NB4 (cell line): Measurements from ENCODE around the gene DNAJC12.

Source experiments
- DNase-seq: peaks from one replicate; pipeline ENCODE4 v3.0.0; 2010; ENCODE audit warnings: low read depth
- H3K4me3 ChIP-seq: one replicate; pipeline ENCODE4 v1.5.1; 2011; ENCODE audit warnings: mild to moderate bottlenecking, low read depth, low read length, moderate library complexity
- MYC ChIP-seq: IDR thresholded peaks from 2 replicates; pipeline ENCODE4 v1.6.1; 2011; ENCODE audit warnings: low read depth, low read length
- POLR2A ChIP-seq: IDR thresholded peaks from 2 replicates; pipeline ENCODE4 v1.6.1; 2011; ENCODE audit warnings: mild to moderate bottlenecking; ENCODE audit not compliant: insufficient read length; ENCODE audit errors: extremely low read depth
- TF ChIP-seq, protein P1 (sequence below): IDR thresholded peaks from one replicate; pipeline ENCODE4 v1.5.1; 2012; ENCODE audit warnings: low read depth, low read length
- TF ChIP-seq, protein P2 (sequence below): IDR thresholded peaks from 2 replicates; pipeline ENCODE4 v1.6.1; 2011; ENCODE audit warnings: low read depth, low read length

The DNAJC12 gene

DNA sequence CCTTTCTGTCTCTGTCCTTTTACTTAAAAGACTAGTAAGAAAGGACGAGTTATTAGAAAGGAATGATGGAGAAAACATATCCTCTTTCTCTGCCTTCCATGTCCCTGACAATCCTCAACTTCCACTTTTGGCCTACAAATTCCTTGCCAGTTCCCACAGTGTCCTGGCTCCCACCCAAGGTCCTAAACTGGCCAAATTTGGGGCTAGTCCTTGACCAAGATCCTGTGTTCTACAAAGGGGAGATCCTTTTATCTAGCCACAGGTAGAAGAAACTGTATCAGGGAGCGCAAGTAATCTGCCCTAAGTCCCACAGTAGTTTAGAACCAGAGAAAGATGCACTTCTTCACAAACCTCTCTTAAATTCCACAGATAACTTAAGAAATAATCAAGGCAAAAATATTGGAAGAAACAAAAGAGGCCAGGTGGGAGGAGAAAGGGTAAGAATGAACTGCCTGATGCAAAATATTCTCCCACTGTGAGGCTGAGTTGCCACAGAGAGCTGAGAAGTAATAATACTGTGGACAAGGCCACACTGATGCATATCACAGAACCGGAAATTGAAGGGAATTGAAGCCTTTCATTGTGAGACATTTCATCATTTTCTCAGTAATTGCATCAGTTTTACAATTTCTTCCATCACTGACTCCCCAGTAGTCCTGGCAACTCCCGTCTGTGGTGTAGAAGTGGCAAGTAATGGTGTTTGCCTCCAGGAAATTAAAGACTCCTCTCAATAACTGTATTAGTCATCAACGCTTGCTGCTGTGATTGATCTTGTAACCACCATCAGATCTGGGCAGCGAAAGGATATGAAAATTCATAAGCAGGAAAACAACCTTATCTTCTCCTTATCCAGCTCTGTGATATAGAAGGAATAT, 47.2 kb downstream of the DNAJC12 start:
- peak; percentile 84 for DNase-seq
- no peak overlapping the region for H3K4me3 ChIP-seq
- no peak for TF ChIP-seq MYC
- TF ChIP-seq, protein P1, sequence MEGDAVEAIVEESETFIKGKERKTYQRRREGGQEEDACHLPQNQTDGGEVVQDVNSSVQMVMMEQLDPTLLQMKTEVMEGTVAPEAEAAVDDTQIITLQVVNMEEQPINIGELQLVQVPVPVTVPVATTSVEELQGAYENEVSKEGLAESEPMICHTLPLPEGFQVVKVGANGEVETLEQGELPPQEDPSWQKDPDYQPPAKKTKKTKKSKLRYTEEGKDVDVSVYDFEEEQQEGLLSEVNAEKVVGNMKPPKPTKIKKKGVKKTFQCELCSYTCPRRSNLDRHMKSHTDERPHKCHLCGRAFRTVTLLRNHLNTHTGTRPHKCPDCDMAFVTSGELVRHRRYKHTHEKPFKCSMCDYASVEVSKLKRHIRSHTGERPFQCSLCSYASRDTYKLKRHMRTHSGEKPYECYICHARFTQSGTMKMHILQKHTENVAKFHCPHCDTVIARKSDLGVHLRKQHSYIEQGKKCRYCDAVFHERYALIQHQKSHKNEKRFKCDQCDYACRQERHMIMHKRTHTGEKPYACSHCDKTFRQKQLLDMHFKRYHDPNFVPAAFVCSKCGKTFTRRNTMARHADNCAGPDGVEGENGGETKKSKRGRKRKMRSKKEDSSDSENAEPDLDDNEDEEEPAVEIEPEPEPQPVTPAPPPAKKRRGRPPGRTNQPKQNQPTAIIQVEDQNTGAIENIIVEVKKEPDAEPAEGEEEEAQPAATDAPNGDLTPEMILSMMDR: no peak
- TF ChIP-seq, protein P2, sequence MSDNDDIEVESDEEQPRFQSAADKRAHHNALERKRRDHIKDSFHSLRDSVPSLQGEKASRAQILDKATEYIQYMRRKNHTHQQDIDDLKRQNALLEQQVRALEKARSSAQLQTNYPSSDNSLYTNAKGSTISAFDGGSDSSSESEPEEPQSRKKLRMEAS: no peak
- TF ChIP-seq POLR2A: no peak

- DNase-seq: no peak
- TF ChIP-seq, protein P1: no peak
- TF ChIP-seq POLR2A: no peak
- no peak for TF ChIP-seq MYC
- TF ChIP-seq, protein P2: no peak
- no peak overlapping the region for H3K4me3 ChIP-seq
These were observed 48.2 kb downstream of the DNAJC12 start for GRCh38 chr10:67789769-67790168.

DNA sequence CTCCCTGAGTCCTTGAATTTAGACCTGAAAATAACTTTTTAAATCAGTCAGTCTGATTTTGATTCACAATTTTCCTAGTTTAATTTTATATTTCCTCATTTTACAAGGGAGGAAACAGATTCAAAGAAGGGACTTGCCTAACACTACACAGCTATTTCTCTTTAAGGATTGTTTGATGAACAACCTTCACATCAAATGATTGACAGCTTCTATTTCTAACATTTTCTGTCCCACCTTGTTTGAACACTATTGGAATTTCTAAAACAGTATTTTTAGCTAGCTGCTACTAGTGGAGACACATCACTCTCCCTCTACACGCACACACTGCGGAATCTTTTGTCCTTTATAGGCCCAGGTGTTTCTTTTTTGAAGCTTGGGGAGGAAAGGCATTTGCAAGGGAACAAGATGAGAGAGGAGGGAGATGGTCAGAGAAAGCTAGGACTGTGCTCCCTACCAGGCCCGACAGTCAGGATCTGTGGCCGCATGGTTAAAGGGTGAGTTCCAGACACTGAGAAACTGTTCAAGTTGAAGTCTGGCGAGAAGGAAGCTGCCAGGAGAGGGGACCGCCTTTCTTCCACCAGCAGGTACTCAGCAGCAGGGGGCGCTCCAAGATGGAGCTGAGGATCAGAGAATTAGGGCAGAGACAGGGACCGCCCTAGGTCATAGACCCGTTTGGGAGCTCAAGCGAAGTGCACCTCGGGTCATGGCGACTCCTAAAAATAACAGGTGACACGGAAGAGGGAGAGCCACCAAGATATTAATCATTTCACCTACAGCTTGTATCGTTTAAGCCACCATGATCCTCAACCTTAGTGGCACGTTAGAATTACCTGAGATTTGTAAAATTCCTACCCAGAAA, 49.7 kb downstream of the DNAJC12 start:
- no peak overlapping the region for H3K4me3 ChIP-seq
- peak; percentile 85 for DNase-seq
- TF ChIP-seq POLR2A (no peak), MYC (no peak)
- TF ChIP-seq, protein P1: peak; percentile 84

DNA sequence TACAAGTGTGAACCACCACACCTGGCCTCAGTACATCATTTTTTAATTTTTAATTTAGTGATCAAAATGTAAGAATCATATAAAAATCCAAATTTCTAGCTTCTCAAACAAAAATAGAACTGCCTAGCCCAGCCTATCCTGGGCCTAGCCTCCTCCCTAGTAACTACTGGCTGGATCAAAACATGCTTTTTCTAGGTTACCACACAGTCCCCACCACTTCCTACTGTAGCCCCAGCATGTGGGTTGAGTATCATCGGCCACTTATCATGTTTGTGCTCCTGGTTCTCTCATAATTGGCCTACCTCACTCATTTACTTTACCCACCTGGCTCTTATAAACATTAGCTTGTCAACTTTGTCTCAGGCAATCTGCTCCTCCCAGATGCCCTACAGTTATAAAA, 52.9 kb downstream of the DNAJC12 start:
- no peak for DNase-seq
- H3K4me3 ChIP-seq: no peak overlapping the region
- TF ChIP-seq, protein P2: 0 out of 2 replicates have a peak, but pooled peaks have one; percentile 25
- no peak for TF ChIP-seq MYC
- no peak for TF ChIP-seq POLR2A
- TF ChIP-seq, protein P1: no peak

- TF ChIP-seq, protein P2: 0 out of 2 replicates have a peak, but pooled peaks have one; percentile 8
- TF ChIP-seq POLR2A: no peak
- DNase-seq: no peak
- H3K4me3 ChIP-seq: no peak overlapping the region
These were observed 53.5 kb downstream of the DNAJC12 start for GRCh38 chr10:67784474-67784873.
